DMS53 (cell line): Measurements from ENCODE around the gene SPATA25.
A peak's percentile ranks its signal among the peaks of the same experiment; 100 is the strongest.
"Not testable (repeated sequence)": the region's sequence is repeated elsewhere in the genome, so short reads cannot be mapped to it uniquely, and the experiment has no call there.

Experiments
- DNase-seq: peaks from one replicate; lab custom pipeline; 2025; lab: John Stamatoyannopoulos, UW

The SPATA25 gene

DNA sequence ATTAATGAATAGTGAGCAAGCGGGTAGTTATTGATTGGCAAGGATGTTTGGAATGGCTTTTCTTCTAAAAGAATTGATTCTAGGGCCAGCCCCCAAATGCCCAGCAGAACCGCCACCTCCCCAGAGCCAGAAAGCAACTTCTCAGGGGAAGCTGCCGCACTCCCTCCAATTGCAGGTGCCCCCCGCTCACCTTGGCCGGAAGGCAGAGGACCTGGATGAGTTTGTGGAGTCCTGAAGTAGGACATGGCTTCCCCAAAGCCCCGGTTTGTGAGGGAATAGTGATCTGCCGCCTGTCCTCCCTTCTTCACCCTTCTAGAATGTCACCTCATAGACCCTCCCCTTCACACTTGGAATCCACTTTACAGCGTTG is at the start of gene SPATA25:
Gene SPATA25 (minus strand): TSS at position 277 of the 370 bp plus-strand sequence. CDS start 32 bp downstream, at position 245.
- no peak for DNase-seq

- no peak for DNase-seq
Observed at GRCh38 chr20:45935416-45936046, 48.1 kb upstream of the SPATA25 start.

DNA sequence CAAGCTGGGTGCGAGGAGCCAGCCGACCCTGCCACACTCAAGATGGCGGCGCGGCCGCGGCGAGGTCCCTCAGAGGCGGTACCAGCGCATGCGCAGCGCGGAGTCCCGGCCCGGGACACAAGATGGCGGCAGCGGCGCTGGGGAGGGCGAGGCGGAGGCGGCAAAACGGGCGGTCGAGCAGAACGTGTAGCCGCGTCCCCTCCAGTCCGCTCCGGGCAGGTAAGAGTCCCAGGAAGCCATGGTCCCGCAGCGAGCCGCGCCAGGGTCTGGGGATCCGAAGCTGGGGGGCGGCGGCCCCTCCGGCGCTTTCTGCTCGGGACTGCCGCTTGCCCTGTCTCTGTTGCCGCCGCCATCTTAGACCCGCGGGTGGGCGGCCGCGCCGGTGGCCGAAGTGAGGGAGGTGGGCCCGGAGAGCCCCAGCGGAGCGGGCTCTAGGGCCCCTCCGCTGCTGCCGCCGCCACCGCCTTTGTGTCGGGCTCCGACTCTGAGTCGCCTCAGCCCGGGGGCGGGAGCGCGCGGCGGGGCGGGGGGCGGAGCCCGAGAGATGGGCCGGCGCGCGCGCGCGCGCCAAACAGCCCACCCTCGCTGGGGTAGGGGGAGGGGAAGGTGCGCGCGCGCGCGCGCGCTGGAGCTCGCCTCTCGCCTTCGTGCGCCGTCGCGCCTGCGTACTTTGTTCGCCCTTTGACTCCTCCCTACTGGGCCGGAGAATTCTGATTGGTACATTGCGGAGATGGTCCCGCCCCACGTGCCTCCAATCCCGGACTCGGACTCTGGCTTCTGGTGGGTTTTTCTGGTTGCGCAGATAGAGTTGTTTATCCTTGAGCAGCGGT is 47.4 kb upstream of the SPATA25 start, which contains the start of gene PCIF1:
Gene PCIF1 (plus strand): TSS at position 98 of the 830 bp plus-strand sequence. CDS start 4,317 bp downstream, outside the sequence.
- peak; percentile 99 for DNase-seq

- peak; percentile 81 for DNase-seq
Observed at GRCh38 chr20:45934046-45934585, 46.7 kb upstream of the SPATA25 start.

GRCh38 chr20:45933266-45934045 is 46.0 kb upstream of the SPATA25 start:
- DNase-seq: peak; percentile 96

DNA sequence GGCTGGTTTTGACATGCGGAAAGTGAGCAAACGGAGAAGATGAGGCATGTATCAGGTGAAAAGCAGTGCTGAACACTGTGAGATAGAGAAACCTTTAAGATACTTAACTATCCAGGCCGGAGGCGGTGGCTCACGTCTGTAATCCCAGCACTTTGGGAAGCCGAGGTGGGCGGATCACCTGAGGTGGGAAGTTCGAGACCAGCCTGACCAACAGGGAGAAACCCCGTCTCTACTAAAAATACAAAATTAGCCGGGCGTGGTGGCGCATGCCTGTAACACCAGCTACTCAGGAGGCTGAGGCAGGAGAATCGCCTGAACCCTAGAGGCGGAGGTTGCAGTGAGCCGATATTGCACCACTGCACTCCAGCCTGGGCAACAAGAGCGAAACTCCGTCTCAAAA is 44.3 kb upstream of the SPATA25 start:
- DNase-seq: not testable (repeated sequence)

DNA sequence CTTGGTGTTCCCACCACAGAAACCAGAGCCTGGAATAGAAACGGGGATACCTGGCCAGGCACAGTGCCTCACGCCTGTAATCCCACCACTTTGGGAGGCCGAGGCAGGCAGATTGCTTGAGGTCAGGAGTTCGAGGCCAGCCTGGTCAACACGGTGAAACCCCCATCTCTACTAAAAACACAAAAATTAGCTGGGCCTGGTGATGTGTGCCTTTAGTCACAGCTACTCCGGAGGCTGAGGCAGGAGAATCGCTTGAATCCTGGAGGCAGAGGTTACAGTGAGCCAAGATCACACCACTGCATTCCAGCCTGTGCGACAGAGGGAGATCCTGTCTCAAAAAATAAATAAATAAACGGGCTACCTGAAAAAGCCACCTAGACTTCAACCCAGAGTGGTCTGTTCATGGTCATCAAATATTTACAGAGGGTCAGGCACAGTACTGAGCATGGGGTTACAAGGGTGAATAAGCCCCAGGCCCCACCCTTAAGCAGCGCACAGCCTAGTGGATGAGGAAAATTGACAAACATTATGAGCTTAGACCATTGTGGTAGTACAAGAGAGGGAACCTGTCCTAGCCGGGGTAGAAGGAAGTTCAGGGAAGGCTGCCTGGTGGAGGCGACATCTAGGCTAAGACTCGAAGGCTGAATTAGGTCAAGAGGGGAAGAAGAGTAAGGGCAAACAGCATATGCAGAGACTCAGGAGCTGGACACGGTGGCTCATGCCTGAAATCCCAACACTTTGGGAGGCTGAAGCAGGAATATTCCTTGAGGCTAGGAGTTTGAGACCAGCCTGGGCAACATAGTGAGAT is 39.9 kb upstream of the SPATA25 start:
- peak; percentile 42 for DNase-seq

- no peak for DNase-seq
Observed at GRCh38 chr20:45926731-45927070, 39.3 kb upstream of the SPATA25 start.

DNA sequence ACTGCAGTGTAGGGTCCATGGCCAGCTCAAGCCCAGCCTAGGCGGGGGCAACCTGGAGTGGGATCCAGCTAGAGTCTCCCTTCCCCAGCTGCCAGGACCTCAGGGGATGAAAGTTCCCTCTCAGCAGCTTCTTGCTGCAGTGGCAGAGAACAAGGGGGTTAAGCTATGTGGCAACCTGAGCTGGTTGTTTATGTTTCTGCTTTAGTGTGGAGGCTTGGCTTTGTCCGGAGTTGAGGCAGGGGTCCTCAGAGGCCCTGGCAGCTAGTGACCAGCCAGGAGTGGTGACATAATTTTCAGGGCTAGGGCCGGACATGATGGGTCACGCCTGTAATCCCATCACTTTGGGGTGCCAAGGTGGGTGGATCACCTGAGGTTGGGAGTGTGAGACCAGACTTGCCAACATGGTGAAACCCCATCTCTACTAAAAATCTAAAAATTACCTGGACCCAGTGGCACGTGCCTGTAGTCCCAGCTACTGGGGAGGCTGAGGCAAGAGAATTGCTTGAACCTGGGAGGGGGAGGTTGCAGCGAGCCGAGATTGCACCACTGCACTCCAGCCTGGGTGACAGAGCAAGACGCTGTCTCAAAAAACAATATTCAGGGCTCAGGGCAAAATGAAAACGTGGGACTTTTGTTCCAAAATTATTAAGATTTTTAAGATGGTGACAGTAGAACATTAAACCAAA is 38.5 kb upstream of the SPATA25 start:
- no peak for DNase-seq

- DNase-seq: peak; percentile 68
Observed at GRCh38 chr20:45924391-45925261, 37.2 kb upstream of the SPATA25 start.

- no peak for DNase-seq
Observed at GRCh38 chr20:45921337-45922189, 34.1 kb upstream of the SPATA25 start.

GRCh38 chr20:45920462-45921336 is 33.3 kb upstream of the SPATA25 start:
- no peak for DNase-seq

- no peak for DNase-seq
Observed at GRCh38 chr20:45919542-45920399, 32.3 kb upstream of the SPATA25 start.

- no peak for DNase-seq
Observed at GRCh38 chr20:45918779-45919537, 31.5 kb upstream of the SPATA25 start.

GRCh38 chr20:45918182-45918737 is 30.8 kb upstream of the SPATA25 start:
- no peak for DNase-seq

- DNase-seq: no peak
Observed at GRCh38 chr20:45917790-45918141, 30.3 kb upstream of the SPATA25 start.
